ENCODE data around the gene TCHP. TPM values are rescaled to one million over a fixed set of nuclear protein-coding genes. Genes with fewer than 3 reads are reported as not detected.

Gene TCHP
- polyA plus RNA-seq, 1 donor from 2014 or later: 12.8 TPM

GRCh38 chr12:109951751-109952150 lies 51.7 kb downstream of the TCHP start:
- no peak overlapping the region for H3K4me2 ChIP-seq (ENCODE audit: low read length)
- TF ChIP-seq SMC3 (conservative IDR thresholded peaks at IDR 0.05; ENCODE audit: poor library complexity) (no peak), MXI1 (conservative IDR thresholded peaks at IDR 0.05; ENCODE audit: poor library complexity, severe bottlenecking) (no peak)
- TF ChIP-seq, protein P1, sequence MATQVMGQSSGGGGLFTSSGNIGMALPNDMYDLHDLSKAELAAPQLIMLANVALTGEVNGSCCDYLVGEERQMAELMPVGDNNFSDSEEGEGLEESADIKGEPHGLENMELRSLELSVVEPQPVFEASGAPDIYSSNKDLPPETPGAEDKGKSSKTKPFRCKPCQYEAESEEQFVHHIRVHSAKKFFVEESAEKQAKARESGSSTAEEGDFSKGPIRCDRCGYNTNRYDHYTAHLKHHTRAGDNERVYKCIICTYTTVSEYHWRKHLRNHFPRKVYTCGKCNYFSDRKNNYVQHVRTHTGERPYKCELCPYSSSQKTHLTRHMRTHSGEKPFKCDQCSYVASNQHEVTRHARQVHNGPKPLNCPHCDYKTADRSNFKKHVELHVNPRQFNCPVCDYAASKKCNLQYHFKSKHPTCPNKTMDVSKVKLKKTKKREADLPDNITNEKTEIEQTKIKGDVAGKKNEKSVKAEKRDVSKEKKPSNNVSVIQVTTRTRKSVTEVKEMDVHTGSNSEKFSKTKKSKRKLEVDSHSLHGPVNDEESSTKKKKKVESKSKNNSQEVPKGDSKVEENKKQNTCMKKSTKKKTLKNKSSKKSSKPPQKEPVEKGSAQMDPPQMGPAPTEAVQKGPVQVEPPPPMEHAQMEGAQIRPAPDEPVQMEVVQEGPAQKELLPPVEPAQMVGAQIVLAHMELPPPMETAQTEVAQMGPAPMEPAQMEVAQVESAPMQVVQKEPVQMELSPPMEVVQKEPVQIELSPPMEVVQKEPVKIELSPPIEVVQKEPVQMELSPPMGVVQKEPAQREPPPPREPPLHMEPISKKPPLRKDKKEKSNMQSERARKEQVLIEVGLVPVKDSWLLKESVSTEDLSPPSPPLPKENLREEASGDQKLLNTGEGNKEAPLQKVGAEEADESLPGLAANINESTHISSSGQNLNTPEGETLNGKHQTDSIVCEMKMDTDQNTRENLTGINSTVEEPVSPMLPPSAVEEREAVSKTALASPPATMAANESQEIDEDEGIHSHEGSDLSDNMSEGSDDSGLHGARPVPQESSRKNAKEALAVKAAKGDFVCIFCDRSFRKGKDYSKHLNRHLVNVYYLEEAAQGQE (IDR thresholded peaks at IDR 0.05; ENCODE audit: borderline replicate concordance): no peak
- H3K36me3 ChIP-seq (ENCODE audit: insufficient read depth, low read length): peaks cover 7% of the 10 kb centered on the region
- H2AFZ ChIP-seq (ENCODE audit: low read depth, low read length): no peak overlapping the region
- H3K9me2 ChIP-seq (ENCODE audit: insufficient read depth, low read length): no peaks in the 10 kb centered on the region
- no peaks in the 10 kb centered on the region for H3F3A ChIP-seq (ENCODE audit: insufficient read depth, low read length, poor library complexity, severe bottlenecking)
- no peaks in the 10 kb centered on the region for H3K9me3 ChIP-seq (ENCODE audit: low read length)
- H3K4me3 ChIP-seq (ENCODE audit: low read length): no peak overlapping the region
- H3K9ac ChIP-seq (ENCODE audit: low read length): no peak overlapping the region
- no peak overlapping the region for H3K27ac ChIP-seq (ENCODE audit: low read length)
- no peaks in the 10 kb centered on the region for H4K20me1 ChIP-seq (ENCODE audit: insufficient read depth)
- no peaks in the 10 kb centered on the region for H3K79me2 ChIP-seq (replicated peaks; ENCODE audit: insufficient read depth, low read length)
- H3K27me3 ChIP-seq (ENCODE audit: insufficient read depth, low read depth, low read length): no peaks in the 10 kb centered on the region

- Histone ChIP-seq H3K9me3 (ENCODE audit: low read length) (no peaks in the 10 kb centered on the region), H3K4me3 (ENCODE audit: low read length) (no peak overlapping the region), H4K20me1 (ENCODE audit: insufficient read depth) (no peaks in the 10 kb centered on the region), H3K36me3 (ENCODE audit: insufficient read depth, low read length) (peaks cover 7% of the 10 kb centered on the region), H3K9me2 (ENCODE audit: insufficient read depth, low read length) (no peaks in the 10 kb centered on the region), H3K9ac (ENCODE audit: low read length) (no peak overlapping the region), H3K79me2 (replicated peaks; ENCODE audit: insufficient read depth, low read length) (no peaks in the 10 kb centered on the region), H3K4me2 (ENCODE audit: low read length) (no peak overlapping the region), H2AFZ (ENCODE audit: low read depth, low read length) (no peak overlapping the region), H3K27ac (ENCODE audit: low read length) (no peak overlapping the region), H3F3A (ENCODE audit: insufficient read depth, low read length, poor library complexity, severe bottlenecking) (no peaks in the 10 kb centered on the region), H3K27me3 (ENCODE audit: insufficient read depth, low read depth, low read length) (no peaks in the 10 kb centered on the region)
- TF ChIP-seq TAF1 (IDR thresholded peaks at IDR 0.05; ENCODE audit: low read depth) (no peak), MXI1 (conservative IDR thresholded peaks at IDR 0.05; ENCODE audit: poor library complexity, severe bottlenecking) (no peak), EZH2 (IDR thresholded peaks at IDR 0.05; ENCODE audit: borderline replicate concordance, insufficient read depth, low read length, poor library complexity, severe bottlenecking) (no peak), RAD21 (conservative IDR thresholded peaks at IDR 0.05) (no peak), EP300 (conservative IDR thresholded peaks at IDR 0.05; ENCODE audit: poor library complexity, severe bottlenecking) (no peak), POLR2AphosphoS5 (IDR thresholded peaks at IDR 0.05) (no peak), SMC3 (conservative IDR thresholded peaks at IDR 0.05; ENCODE audit: poor library complexity) (no peak)
- TF ChIP-seq, protein P1 (IDR thresholded peaks at IDR 0.05; ENCODE audit: borderline replicate concordance): no peak
Measured at GRCh38 chr12:109952160-109952858, 52.2 kb downstream of the TCHP start.
